ENCODE results near the gene ASL. TPM values are rescaled to one million over a fixed set of nuclear protein-coding genes. Genes with fewer than 3 reads are reported as not detected.

The ASL gene
- polyA plus RNA-seq, 2 of the 4 experiments (the other 2 are of a cell fraction) = 20.2 to 23.4 TPM

DNA sequence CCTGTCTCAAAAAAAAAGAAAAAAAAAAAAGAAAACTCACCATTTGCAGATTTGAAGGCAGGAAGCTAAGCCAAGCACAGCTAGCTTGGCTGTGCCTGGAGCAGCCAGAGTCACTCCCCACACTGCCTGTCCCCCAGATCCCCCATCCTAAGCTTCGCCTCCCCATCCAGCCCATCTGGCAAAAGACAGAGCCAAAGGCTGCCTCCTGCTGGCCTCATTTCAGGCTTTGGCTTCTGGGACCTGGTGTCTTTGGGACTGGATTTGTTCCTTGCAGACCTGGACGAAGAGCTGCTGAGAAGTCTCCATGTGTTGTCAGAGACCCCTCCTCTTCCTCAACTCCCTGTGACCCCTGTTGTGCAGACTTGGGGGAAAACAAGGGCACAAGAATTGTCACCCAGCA, 8.1 kb downstream of the ASL start:
- Histone ChIP-seq H3K4me3 (no peak overlapping the region), H3K4me1 (no peaks in the 10 kb centered on the region), H3K27ac (no peak overlapping the region), H3K9me3 (no peaks in the 10 kb centered on the region), H3K4me2 (no peak overlapping the region)
- CTCF ChIA-PET = interaction anchor here (0.7 to 1.2 kb wide), 5 partner anchors 13 to 336 kb away, joined by 3 to 5 read pairs (median 3); no protein-coding TSS in a partner anchor
- ATAC-seq (no peak), FAIRE-seq (no peak), DNase-seq (ENCODE audit: low read depth in 1 of 2, low spot score in 1 of 2) (no peak)
- WGBS (ENCODE audit: missing lambda C conversion rate) = 94% methylated on average over 1 of the region's 2 CpGs
- POLR2A ChIA-PET = interaction anchor here (0.7 to 1.2 kb wide), 2 partner anchors 9 to 31 kb away, joined by 3 to 4 read pairs; no protein-coding TSS in a partner anchor
- TF ChIP-seq RARB (CRISPR knock-in tag; IDR thresholded peaks at IDR 0.05) (no peak), RCOR1 (IDR thresholded peaks at IDR 0.05; ENCODE audit: low read depth, low read length) (no peak), NPAS2 (CRISPR knock-in tag; IDR thresholded peaks at IDR 0.05; ENCODE audit: borderline replicate concordance) (no peak), ZSCAN20 (CRISPR knock-in tag; IDR thresholded peaks at IDR 0.05) (no peak), GATA3 (IDR thresholded peaks at IDR 0.05; ENCODE audit: borderline replicate concordance) (no peak), HEYL (CRISPR knock-in tag; IDR thresholded peaks at IDR 0.05) (no peak), EHF (CRISPR knock-in tag; IDR thresholded peaks at IDR 0.05) (no peak)
- TF ChIP-seq, protein P1, sequence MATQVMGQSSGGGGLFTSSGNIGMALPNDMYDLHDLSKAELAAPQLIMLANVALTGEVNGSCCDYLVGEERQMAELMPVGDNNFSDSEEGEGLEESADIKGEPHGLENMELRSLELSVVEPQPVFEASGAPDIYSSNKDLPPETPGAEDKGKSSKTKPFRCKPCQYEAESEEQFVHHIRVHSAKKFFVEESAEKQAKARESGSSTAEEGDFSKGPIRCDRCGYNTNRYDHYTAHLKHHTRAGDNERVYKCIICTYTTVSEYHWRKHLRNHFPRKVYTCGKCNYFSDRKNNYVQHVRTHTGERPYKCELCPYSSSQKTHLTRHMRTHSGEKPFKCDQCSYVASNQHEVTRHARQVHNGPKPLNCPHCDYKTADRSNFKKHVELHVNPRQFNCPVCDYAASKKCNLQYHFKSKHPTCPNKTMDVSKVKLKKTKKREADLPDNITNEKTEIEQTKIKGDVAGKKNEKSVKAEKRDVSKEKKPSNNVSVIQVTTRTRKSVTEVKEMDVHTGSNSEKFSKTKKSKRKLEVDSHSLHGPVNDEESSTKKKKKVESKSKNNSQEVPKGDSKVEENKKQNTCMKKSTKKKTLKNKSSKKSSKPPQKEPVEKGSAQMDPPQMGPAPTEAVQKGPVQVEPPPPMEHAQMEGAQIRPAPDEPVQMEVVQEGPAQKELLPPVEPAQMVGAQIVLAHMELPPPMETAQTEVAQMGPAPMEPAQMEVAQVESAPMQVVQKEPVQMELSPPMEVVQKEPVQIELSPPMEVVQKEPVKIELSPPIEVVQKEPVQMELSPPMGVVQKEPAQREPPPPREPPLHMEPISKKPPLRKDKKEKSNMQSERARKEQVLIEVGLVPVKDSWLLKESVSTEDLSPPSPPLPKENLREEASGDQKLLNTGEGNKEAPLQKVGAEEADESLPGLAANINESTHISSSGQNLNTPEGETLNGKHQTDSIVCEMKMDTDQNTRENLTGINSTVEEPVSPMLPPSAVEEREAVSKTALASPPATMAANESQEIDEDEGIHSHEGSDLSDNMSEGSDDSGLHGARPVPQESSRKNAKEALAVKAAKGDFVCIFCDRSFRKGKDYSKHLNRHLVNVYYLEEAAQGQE (IDR thresholded peaks at IDR 0.05) = no peak

DNA sequence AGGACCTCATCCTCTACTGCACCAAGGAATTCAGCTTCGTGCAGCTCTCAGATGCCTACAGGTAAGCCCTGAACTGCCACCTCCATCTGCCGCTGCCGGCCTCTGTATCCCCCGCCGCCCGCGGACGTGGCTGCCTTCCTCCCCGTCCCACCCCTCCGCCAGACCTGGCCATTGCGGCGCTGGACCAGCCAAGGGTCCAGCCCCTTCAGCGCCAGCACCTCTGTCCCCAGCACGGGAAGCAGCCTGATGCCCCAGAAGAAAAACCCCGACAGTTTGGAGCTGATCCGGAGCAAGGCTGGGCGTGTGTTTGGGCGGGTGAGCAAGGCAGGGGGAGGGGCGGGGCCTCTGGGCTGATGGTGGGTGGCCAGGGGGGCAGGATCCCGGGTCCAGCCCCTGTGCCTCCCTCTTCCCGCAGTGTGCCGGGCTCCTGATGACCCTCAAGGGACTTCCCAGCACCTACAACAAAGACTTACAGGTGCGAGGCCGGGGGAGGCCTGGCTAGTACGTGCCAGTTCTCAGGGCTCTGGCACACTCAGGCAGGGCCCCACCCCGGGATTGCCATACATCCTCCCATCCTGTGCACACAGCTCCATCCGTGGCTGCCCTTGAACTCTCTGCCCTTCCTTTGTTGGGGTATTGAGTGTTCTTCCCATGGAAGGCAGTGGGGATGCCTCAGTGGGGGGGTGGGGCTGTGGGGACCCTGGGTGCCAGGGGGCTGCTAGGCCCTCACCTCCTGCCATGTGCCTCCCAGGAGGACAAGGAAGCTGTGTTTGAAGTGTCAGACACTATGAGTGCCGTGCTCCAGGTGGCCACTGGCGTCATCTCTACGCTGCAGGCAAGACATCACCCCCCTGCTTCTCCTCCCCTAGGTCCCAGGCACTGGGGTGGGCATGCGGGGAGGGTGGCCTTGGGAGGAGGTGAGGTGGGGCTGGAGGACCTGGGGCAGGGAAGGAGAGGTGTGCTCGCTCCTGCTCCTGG, 13.5 kb downstream of the ASL start:
- no peak overlapping the region for H3K4me2 ChIP-seq
- no peak for FAIRE-seq
- H3K9me3 ChIP-seq = no peaks in the 10 kb centered on the region
- WGBS (ENCODE audit: missing lambda C conversion rate) = 94% methylated on average over 26 of the region's 32 CpGs
- CTCF ChIA-PET = interaction anchor here (0.9 kb wide), 1 partner anchor 59 kb away, joined by 3 read pairs; no protein-coding TSS in a partner anchor
- ATAC-seq = 0 out of 6 replicates have a peak, but pooled peaks of 1 of the 2 experiments have one; percentile 41
- H3K4me1 ChIP-seq = no peaks in the 10 kb centered on the region
- no peak overlapping the region for H3K4me3 ChIP-seq
- no peak for DNase-seq (ENCODE audit: low read depth in 1 of 2, low spot score in 1 of 2)
- H3K27ac ChIP-seq = no peak overlapping the region
- POLR2A ChIA-PET = no interaction called here
- TF ChIP-seq ZNF302 (CRISPR knock-in tag; IDR thresholded peaks at IDR 0.05) (no peak), MAFK (IDR thresholded peaks at IDR 0.05; ENCODE audit: partially characterized antibody) (no peak), ZSCAN20 (CRISPR knock-in tag; IDR thresholded peaks at IDR 0.05) (no peak)
- TF ChIP-seq, protein P2, sequence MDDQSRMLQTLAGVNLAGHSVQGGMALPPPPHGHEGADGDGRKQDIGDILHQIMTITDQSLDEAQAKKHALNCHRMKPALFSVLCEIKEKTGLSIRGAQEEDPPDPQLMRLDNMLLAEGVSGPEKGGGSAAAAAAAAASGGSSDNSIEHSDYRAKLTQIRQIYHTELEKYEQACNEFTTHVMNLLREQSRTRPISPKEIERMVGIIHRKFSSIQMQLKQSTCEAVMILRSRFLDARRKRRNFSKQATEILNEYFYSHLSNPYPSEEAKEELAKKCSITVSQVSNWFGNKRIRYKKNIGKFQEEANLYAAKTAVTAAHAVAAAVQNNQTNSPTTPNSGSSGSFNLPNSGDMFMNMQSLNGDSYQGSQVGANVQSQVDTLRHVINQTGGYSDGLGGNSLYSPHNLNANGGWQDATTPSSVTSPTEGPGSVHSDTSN (IDR thresholded peaks at IDR 0.05) = no peak

DNA sequence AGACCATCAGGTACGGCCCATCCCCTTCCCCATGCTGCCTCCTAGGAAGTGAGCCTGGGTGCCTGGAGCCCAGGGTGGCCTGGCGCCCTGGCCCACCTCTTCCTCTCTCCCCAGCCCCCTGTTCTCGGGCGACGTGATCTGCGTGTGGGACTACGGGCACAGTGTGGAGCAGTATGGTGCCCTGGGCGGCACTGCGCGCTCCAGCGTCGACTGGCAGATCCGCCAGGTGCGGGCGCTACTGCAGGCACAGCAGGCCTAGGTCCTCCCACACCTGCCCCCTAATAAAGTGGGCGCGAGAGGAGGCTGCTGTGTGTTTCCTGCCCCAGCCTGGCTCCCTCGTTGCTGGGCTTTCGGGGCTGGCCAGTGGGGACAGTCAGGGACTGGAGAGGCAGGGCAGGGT, 17.0 kb downstream of the ASL start:
- no peak for TF ChIP-seq RAD21 (conservative IDR thresholded peaks at IDR 0.05 in 1 of 2, IDR thresholded peaks at IDR 0.05 in 1 of 2)
- ChIA-PET POLR2A (no interaction called here), CTCF (interaction anchor here (1.3 kb wide), 1 partner anchor 32 kb away, joined by 3 read pairs; no protein-coding TSS in a partner anchor)
- ATAC-seq (no peak), DNase-seq (ENCODE audit: low read depth in 1 of 2, low spot score in 1 of 2) (no peak), FAIRE-seq (no peak)
- Histone ChIP-seq H3K27ac (no peak overlapping the region), H3K4me1 (no peaks in the 10 kb centered on the region), H3K4me2 (no peak overlapping the region), H3K9me3 (no peaks in the 10 kb centered on the region), H3K4me3 (no peak overlapping the region)
- 92% methylated on average over 19 of the region's 19 CpGs for WGBS (ENCODE audit: missing lambda C conversion rate)

DNA sequence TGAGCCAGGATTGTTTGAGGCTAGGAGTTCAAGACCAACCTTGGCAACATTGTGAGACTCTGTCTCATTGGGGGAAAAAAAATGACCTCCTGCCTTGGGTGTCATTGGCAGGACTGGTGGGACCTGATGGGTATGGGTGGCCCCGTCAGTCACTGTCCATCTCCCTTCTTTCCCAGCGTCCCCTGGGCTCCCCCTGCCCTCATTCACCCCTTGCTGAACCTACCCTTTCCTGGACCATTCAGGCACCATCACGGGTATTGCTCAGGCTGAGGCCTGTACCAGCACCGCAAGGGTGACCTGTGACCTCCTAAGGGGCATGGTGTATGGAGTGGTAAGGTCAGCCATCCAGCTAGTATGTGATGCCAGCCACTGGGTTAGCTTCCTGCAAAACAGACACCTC, 19.4 kb downstream of the ASL start:
- POLR2A ChIA-PET = no interaction called here
- DNase-seq (ENCODE audit: low read depth in 1 of 2, low spot score in 1 of 2) = no peak
- no peak for FAIRE-seq
- TF ChIP-seq CHD4 (IDR thresholded peaks at IDR 0.05; ENCODE audit: borderline replicate concordance) (no peak), HOXB5 (CRISPR knock-in tag; IDR thresholded peaks at IDR 0.05) (no peak), HOXB13 (CRISPR knock-in tag; IDR thresholded peaks at IDR 0.05; ENCODE audit: low read depth) (no peak), RCOR1 (IDR thresholded peaks at IDR 0.05; ENCODE audit: low read depth, low read length) (no peak), ZSCAN20 (CRISPR knock-in tag; IDR thresholded peaks at IDR 0.05) (no peak)
- TF ChIP-seq, protein P3, sequence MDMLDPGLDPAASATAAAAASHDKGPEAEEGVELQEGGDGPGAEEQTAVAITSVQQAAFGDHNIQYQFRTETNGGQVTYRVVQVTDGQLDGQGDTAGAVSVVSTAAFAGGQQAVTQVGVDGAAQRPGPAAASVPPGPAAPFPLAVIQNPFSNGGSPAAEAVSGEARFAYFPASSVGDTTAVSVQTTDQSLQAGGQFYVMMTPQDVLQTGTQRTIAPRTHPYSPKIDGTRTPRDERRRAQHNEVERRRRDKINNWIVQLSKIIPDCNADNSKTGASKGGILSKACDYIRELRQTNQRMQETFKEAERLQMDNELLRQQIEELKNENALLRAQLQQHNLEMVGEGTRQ (IDR thresholded peaks at IDR 0.05) = no peak
- WGBS (ENCODE audit: missing lambda C conversion rate) = 78% methylated on average over 4 of the region's 4 CpGs
- no peak overlapping the region for H3K4me2 ChIP-seq
- no peak overlapping the region for H3K27ac ChIP-seq
- no peaks in the 10 kb centered on the region for H3K9me3 ChIP-seq
- no peak overlapping the region for H3K4me3 ChIP-seq
- H3K4me1 ChIP-seq = peaks cover 7% of the 10 kb centered on the region; the same call in 2 of the 3 replicates
- CTCF ChIA-PET = interaction anchor here (1.0 to 1.3 kb wide), 2 partner anchors 19 to 64 kb away, joined by 3 read pairs; no protein-coding TSS in a partner anchor
- ATAC-seq = no peak
